Measurements from ENCODE around the gene MIA. TPM values are rescaled to one million over a fixed set of nuclear protein-coding genes. Genes with fewer than 3 reads are reported as not detected.

The MIA gene
- total and polyA plus RNA-seq, 9 of the 15 experiments (the other 6 are each of a cell fraction or from before 2014, with no cell fraction given): 0.21 TPM; not detected in 8

DNA sequence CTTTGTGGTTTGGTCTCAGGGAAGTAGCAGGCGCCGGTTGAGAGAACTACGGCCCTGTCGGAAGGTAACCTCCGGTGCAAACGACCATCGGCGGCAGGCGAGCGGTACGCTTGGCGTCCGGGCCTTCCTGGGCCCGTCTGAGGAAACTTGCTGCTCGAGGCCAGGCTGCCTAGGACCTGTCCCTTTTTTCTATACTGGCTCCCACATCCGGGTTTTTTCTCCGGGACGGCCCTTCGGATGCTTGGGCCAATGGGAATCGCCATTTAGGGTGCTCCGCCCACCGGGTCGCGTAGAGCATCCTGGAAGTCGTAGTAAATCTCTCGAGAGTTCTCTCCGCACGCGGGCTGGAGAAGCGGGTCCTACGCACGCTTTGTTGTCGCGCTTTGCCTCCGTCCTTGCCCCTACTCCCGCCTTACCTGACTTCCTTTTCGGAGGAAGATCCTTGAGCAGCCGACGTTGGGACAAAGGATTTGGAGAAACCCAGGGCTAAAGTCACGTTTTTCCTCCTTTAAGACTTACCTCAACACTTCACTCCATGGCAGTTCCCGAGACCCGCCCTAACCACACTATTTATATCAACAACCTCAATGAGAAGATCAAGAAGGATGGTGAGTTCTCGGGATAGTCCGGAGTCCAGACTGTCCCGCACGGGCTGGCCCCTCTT is 24.3 kb upstream of the MIA start, which contains the start of gene SNRPA (continued):
- TF ChIP-seq ZBTB1 (CRISPR knock-in tag; IDR thresholded peaks at IDR 0.05; ENCODE audit: borderline replicate concordance, low read depth) (no peak), STAT5B (CRISPR knock-in tag; IDR thresholded peaks at IDR 0.05) (no peak), CBFB (CRISPR knock-in tag; IDR thresholded peaks at IDR 0.05) (no peak), ZNF655 (CRISPR knock-in tag; IDR thresholded peaks at IDR 0.05) (no peak), CAMTA2 (CRISPR knock-in tag; conservative IDR thresholded peaks at IDR 0.05) (no peak), FIP1L1 (IDR thresholded peaks at IDR 0.05; ENCODE audit: low read depth, low read length, poor library complexity, severe bottlenecking) (no peak), NCOA2 (IDR thresholded peaks at IDR 0.05; ENCODE audit: partially characterized antibody in 2 of 2) (no peak), ID3 (CRISPR knock-in tag; IDR thresholded peaks at IDR 0.05) (no peak), ID3 (tag; IDR thresholded peaks at IDR 0.05) (no peak), ZNF384 (IDR thresholded peaks at IDR 0.05; ENCODE audit: low read depth, low read length) (0 out of 2 replicates have a peak, but pooled peaks have one; percentile 41), KDM4B (IDR thresholded peaks at IDR 0.05; ENCODE audit: borderline replicate concordance in 2 of 2, low read depth in 1 of 2) (no peak), RNF219 (CRISPR knock-in tag; IDR thresholded peaks at IDR 0.05) (no peak), ZNF668 (CRISPR knock-in tag; IDR thresholded peaks at IDR 0.05) (no peak), TGIF2 (CRISPR knock-in tag; IDR thresholded peaks at IDR 0.05) (no peak), SAFB2 (IDR thresholded peaks at IDR 0.05; ENCODE audit: borderline replicate concordance, low read depth, low read length, severe bottlenecking) (no peak), ZFX (CRISPR knock-in tag; IDR thresholded peaks at IDR 0.05) (no peak; the same call in 1 of the 2 replicates), NFATC3 (IDR thresholded peaks at IDR 0.05) (no peak), ZNF197 (CRISPR knock-in tag; IDR thresholded peaks at IDR 0.05; ENCODE audit: low read depth) (no peak), NR3C1 (CRISPR knock-in tag; IDR thresholded peaks at IDR 0.05) (no peak)
- TF ChIP-seq, protein P1, sequence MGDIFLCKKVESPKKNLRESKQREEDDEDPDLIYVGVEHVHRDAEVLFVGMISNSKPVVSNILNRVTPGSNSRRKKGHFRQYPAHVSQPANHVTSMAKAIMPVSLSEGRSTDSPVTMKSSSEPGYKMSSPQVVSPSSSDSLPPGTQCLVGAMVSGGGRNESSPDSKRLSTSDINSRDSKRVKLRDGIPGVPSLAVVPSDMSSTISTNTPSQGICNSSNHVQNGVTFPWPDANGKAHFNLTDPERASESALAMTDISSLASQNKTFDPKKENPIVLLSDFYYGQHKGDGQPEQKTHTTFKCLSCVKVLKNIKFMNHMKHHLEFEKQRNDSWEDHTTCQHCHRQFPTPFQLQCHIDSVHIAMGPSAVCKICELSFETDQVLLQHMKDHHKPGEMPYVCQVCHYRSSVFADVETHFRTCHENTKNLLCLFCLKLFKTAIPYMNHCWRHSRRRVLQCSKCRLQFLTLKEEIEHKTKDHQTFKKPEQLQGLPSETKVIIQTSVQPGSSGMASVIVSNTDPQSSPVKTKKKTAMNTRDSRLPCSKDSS (IDR thresholded peaks at IDR 0.05; ENCODE audit: low read depth, partially characterized antibody): no peak
- TF ChIP-seq, protein P2, sequence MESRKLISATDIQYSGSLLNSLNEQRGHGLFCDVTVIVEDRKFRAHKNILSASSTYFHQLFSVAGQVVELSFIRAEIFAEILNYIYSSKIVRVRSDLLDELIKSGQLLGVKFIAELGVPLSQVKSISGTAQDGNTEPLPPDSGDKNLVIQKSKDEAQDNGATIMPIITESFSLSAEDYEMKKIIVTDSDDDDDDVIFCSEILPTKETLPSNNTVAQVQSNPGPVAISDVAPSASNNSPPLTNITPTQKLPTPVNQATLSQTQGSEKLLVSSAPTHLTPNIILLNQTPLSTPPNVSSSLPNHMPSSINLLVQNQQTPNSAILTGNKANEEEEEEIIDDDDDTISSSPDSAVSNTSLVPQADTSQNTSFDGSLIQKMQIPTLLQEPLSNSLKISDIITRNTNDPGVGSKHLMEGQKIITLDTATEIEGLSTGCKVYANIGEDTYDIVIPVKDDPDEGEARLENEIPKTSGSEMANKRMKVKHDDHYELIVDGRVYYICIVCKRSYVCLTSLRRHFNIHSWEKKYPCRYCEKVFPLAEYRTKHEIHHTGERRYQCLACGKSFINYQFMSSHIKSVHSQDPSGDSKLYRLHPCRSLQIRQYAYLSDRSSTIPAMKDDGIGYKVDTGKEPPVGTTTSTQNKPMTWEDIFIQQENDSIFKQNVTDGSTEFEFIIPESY (CRISPR knock-in tag; IDR thresholded peaks at IDR 0.05): no peak

All from K562 (cell line).